Stromal cell of bone marrow (primary cell): ENCODE measurements around the gene FYB2.
"Not testable (repeated sequence)": the region's sequence is repeated elsewhere in the genome, so short reads cannot be mapped to it uniquely, and the experiment has no call there.

Experiments
- DNase-seq: peaks from one replicate; pipeline ENCODE4 v3.0.0-alpha.2; 2012; ENCODE audit warnings: low read depth

The FYB2 gene

DNA sequence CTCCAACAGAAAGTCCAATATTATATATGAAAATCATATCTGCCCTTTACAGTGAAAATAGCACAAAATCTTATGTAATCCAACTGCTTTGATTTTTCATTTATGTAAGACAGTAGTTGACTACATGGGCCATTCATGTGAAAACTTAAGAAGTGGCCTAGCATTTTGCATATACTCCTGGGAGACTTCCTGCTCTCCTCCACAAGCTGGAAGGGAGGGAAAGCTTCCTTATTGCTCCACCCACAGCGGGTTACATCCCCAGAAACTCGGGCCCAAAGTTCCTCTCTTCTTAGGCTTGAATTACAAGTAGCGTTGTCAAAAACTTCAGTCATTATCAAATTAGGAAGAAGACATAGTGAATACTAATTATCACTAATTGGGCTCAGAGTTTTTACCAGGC lies 29.2 kb downstream of the FYB2 start:
- DNase-seq: no peak

DNA sequence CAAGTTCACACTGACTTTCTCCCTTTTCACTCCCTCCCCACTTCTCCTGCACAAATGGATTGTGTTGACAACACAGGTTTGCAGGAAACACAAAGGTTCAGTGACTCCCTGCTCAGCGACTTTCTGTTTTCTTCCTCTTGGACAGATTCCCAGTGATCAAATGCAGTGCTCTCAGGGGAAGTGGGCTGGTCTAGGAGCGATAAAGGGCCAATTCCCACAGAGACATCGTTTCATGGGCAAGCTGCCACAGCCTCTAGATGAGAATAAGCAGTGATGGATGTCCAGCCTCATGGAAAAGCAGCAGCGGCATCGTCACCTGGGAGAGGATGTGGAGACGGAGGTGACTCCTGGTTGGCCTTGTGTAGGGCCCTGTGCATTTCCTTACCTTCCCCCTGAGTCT lies 30.6 kb downstream of the FYB2 start:
- no peak for DNase-seq

DNA sequence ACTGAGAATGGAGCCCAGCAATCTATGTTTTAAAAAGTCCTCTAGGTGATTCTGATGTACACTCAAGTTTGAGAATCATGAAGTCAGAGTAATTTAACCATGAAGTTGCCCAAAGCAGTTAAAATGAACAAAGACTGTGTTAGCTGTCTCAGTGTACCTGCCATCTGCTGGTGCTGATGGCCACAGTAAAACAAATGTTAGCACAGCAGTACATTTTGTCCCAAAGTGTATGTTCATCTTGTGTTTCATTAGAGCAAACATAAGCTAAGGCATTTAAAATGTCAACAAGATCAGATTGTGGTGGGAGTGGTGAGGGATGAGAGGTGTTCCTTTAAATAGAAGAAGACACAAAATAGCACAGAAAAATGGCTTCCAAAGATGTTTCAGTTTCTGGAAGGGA lies 31.1 kb downstream of the FYB2 start:
- DNase-seq: no peak

DNA sequence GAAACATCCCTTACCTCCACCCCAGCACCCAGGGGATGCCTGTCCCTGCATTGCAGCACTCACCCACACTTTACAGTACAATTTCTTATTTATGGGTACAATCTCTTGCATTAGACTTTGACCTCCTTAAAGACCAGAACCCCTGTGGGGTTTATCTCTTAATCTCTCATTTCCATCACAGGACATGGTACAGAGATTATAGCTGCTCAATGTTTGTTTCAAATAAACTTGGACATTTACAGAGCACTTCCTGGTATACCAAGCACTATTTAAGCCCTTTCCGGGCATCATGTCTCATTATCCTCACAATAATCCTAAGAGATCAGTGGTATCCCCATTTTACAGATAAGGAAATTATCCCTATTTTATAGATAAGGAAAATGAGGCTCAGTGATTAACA lies 31.9 kb downstream of the FYB2 start:
- DNase-seq: no peak

DNA sequence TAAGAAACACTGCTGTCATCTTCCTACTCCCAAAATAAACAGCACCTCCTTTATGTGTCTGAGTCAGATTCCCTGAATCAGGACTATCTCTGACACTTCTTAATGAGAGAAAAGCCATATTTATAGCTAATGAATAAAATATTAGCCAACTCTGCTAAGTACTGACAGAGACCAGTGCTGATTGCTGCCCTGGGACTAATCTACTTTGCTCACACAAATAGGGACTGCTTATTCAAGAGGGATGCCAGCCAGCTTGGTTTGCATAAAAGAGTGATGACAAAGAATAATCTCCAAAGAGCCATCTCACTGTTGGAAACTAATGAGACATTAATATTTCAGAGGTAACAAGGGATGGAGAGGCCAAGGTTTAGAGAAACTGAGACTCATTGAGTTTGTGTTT lies 36.4 kb downstream of the FYB2 start:
- DNase-seq: no peak

DNA sequence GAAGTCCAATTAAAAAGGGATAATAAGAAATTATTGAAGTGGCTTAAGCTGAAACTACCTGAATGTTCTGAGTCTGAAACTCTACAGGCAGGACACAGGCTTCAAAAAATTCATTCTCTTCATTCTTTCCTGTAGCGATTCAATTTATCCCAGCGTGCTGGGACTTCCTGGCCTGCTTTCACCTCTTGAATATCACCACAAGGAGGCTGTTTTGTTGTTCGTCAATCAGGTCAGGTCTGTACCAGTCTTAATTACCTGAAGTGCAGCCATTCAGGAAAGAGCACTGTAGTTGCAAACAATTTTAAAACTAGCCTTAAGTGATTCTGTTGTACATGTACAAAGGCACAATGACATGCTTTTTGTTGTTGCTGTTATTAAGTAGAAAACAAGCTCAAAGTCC lies 38.4 kb downstream of the FYB2 start:
- no peak for DNase-seq

DNA sequence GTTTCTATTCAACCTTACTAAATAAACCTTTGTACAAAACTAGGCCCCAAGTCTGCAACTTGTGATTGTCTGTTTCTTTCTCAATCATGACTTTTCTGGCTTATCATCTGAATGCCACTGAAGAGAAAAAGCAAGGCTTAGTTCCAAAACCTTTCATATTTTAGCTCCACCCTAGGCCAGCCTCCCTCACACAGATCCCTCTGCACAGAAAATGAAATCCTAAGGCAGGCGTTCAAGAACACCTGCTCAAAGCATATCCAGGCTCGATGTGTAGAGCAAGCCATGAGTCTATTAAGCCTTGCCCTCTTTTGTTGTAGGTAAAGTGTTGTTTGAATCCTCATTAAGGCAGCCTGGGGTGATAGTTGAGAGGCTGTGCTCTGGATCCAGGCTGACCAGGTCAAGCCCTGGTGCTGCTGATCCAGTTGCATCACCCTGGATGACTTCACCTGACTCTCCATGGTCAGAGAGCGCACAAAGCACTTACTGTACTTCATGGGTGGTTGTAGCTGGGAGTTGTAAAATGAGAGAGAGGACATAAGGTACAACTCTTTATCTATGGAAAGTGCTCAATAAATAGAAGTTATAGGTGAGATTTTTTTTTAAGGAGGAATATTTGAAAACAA lies 39.0 kb downstream of the FYB2 start:
- no peak for DNase-seq

DNA sequence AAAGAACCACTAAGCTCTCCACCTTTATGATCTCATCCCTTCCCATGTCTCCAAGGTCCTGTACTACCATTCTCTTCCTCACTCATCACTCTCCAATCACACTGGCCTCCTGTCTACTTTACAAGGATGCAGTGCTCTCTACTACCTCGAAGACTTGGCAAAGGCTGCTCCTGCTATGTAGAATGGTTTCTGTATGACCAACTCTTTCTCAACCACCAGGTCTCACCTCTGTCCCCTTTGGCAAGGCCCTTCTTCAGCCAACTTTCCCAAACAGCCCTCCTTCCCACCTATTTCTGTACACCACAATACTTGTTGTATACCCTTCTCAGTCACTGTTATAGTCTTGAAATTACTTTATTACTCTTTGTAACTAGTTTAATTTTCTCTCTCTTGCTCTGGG lies 41.2 kb downstream of the FYB2 start:
- no peak for DNase-seq

DNA sequence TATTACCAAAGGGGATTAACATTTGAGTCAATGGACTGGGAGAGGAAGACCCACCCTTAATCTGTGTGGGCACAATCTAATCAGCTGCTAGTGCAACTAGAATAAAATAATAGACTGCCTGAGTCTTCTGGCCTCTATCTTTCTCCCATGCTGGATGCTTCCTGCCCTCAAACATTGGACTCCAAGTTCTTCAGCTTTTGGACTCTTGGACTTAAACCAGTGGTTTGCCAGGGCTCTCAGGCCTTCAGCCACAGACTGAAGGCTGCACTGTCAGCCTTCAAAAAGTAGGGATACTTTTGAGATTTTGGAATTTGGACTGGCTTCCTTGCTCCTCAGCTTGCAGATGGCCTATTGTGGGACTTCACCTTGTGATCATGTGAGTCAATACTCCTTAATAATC lies 44.5 kb downstream of the FYB2 start:
- DNase-seq: not testable (repeated sequence)

DNA sequence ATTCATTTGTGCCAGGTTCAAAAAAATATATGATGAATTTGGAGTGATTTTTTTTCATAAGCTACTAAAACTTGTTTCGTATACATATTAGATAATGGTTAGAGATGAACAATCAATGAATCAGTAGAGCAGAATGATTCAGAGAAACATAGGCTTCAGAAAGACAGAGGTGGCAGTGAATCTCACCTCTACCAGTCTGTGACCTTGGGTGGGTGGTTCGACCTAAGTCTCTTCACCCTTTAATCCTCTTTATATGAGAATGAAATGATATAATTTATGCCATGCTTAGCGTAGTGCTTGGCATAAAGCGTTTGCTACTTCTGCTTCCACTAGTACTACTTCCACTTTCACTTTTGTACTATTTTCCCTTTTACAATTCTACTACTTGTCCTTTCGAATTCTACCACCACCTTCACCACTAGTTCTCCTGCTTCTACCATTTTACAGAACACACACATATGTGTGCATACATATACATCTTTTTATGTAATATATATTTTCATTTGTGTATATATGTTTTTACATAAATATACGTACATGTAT lies 45.1 kb downstream of the FYB2 start:
- no peak for DNase-seq

DNA sequence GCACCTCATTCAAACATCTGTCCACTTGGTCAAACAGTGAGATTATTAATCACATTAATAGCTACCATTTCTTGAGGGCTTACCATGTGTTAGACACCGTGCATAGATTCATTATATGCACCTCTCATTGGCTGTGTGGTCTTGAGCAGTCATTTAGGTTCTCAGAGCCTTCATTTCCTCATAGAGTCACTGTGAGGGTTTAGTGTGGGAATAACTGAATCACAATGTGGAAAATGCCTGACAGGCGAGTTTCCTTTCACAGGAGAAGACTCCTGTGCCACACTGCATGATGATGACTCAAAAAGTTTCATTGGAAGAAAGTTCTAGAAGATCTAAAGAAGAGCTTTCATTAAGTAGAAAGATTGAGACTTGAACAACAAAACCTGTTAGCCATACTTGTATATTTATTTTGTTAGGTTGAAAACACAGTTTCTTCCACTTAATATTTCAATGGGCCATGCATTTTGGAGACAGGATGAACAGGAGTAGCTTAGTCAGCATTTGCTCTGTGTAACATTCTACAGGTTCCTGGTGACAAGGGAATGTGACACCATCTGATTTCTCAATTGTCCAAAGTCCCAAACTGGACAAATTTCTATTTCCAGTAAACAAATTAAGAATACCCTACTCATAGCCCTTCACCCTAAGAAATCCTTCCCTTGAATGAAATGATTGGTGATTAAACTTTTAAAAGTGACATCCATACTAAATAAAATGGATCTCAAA lies 45.7 kb downstream of the FYB2 start:
- DNase-seq: peak; percentile 13

DNA sequence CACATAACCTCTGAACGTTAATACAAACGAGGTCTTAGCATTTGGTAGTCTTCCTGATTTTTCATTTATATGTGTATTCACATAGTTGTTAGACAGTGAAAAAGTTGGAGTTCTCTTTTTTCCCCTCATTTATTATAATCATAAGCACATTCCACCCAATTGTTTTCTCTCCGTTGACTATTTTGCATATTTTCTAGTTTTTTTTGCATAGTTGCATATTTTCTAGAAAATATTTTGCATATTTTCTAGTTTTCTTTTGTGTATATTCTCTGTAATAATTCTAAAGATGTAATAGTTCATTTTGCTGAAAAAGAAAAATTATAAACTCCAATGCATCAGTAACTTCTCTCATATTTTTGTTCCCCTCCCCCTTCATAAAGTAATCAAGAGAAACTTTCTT lies 47.5 kb downstream of the FYB2 start:
- DNase-seq: no peak

DNA sequence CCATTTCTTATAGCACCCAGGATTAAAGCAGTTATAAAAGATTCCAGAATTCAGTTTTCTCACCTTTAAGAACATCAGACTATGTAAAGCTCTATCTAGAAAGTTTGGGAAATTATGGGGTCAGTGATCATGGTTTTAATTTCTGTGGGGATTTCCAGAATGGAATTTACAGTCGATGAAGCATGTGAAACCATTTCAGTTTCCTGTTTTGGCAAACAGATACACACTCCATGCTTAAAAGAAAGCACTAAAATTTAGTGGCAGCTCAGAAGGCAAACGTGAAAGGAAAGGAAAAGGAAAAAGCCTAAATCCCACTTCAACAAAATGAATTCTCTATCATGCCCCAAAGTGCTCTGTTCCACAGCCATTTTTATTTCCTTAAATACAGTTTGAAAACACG lies 60.4 kb downstream of the FYB2 start:
- no peak for DNase-seq

DNA sequence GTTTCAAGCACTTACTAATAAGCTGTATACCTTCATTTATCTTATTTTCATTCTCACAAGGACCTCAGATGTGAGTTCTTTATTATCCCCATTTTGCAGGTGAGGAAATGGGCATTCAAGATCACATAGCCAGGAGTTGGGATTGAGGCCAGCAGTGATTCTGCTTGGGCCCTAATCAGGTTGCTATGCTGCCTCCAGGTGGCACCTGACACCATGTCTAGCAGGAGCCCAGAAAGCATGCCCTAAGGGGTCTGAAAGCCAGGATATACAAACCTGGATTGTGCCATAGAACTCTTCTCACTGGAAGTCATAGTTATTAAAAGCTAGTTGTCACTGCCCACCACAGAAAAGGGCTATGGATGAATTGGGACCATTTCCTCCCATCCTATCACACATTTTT lies 61.1 kb downstream of the FYB2 start:
- no peak for DNase-seq

DNA sequence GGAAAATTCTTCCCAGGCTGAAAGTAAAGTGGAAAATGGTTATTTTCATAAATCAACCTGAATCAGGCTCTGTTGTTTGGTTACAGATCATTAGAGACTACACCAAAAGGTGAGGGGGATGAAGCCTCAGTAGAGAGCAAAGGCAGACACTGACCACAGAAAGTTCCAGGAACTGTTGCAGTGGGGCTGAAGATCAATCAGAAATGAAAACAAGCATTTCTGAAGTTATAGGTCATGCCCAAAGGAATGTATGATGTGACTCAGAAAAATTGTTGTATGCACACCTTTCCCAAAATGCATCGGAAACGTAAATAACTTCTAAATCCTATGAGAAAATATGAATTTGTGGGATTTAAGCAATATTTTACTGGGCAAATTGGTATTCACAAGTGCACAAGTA lies 63.3 kb downstream of the FYB2 start:
- no peak for DNase-seq

DNA sequence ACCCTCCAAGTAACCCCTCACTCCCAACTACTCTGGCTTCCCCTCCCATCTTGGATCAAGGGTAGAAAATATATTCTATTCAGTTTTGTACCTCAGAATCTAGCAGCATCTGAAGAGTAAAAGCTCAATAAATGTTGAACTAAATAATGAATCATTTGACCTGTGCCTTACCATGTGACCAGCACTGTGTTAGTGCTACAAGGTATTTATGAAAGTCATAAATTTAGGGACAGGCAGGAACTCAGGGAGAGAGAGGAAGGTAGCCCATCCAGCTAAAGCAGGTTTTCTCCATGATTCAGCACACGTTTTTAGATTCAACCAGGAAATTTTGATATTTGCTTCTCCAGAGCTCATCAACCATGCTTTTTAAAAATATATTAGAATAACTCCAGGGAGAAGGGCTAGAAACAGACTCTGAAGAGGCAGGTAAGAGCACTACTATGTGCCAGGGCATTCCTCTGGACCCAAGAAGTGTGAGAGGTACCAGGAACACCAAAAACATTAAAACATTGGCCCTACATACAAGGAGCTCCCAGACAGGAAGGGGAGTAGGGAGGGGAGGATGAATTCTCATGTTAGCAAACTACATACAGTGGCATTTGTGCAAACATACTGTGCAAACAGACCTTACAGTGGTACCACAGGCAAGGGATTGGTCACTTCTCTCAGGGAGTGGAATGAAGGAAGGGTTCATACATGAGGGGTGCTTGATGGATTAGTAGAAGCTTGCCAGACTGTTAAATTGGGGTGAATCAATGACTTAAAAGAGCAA lies 64.3 kb downstream of the FYB2 start:
- no peak for DNase-seq

DNA sequence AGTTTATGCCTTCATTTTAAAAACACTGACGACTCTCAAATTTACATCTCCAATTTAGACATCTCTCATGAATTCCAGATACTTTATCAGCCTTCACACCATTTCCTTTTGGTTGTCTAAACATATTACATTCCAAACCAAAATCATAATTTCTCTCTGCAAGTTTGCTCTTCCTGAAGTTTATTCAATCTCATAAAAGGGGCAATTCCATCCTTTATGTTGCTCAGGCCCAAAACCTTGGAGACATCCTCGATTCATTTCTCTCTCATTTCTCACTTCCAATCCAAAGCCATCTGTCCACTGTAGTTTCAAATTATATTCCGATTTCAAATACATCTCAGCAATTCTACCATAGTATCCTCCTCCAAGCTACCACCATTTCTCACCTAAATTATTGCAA lies 74.0 kb downstream of the FYB2 start:
- no peak for DNase-seq

DNA sequence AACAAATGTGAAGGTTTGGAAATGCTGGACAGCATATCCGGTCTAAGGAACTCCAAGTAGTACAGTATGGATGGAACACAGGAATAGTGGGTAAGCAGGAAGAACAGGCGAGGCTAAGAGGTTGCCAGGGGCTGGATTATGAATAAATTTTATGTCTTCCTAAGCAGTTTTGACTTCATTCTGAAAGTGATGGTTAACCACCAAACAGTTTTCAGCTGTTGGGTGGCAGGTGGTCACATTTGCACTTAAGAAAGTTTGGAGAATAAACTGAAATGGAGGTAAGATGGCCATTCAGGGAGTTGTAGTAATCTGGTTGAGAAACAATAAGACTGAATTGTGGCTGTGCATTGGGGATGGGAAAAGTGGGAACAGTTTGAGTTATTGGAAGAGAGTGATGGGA lies 90.2 kb downstream of the FYB2 start:
- no peak for DNase-seq

DNA sequence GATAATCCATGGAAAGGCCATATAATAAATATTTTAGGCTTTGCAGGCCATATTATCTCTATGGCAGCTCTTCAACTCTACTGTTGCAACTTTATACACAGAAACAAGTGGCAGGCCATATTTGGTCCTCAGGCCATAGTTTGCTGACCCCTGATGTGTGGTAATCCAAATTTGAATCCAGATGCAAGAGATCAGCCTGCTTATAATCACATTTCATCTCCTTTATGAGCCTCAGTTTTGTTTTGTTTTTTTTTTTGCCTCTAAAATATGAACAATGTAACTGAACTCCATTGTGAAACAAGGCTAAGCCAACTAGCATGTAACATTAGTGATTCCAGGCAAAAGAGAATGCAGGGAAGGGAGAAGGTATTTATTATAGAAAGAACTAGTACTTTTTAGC lies 92.5 kb downstream of the FYB2 start:
- no peak for DNase-seq

DNA sequence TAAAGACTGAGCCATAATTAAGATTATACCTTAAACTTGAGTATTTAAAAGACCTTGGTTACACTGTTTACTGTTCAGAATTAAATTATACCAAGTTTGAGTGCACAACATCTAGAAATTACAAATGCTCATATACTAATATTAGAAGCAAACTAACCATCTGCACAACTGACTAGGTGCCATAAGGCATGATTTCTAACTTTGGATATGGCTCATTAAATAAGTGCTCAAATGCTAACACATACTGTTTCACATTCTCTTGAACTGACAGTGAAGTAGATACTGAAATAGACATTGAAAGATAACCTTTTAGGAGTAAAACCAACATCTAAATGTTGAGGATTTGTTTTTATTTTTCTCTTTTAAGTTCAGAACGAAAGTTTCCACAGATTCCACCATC lies 100.0 kb downstream of the FYB2 start:
- DNase-seq: no peak

DNA sequence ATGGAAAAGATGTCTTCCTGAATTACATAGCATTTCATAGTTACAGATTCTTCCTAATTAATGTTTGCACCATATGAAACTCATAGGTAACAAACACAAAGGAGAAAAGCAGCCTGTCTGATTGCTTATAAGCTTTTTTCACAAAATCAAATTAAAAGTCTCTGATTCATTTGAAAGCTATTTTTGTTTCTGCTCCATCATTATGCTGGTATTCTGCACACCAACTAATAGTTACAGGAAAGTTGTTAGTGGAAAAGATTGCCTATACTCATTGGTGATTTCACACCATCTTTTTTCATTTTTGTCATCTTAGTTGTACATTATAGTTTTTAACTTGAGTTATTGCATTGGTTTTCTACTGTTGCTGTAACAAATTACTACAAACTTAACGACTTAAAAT lies 104.0 kb downstream of the FYB2 start:
- peak; percentile 5 for DNase-seq

DNA sequence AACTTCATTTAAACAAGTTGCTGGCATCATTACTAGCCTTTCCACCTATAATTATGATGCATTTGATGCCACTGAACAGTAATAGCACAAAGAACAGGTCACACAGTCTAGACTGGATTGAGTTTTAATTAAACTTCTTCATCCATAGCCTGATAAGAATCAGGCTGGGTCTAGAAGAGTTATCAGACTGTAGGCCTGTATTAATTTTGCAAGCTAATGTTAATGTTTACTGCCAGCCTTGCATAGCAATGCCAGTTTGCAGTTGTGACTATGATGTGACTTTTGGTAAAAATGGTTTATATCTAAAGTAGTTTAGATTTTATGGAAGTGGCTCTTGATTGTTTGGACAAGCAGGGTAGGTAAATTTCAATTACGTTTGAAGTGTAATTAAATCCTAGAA lies 106.1 kb downstream of the FYB2 start:
- no peak for DNase-seq

DNA sequence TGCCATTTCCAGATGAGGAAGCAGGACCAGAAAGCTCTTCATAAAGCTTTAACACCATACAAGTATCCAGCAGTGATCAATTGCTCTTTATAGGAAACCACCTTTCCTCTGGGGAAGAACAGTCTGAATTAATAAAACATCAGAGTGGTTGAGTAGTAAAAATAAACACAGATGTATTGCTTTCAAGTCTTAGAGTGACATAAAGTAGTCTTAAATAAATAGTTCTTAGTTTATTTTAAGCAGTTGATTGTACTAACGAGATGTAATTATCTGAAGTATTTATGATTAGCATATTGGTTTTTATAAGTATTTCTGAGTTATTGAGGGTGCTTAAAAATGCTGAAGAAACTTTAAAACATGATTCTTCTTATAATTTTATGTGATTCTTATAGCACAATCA lies 107.1 kb downstream of the FYB2 start:
- no peak for DNase-seq
